GM21619 (cell line): ENCODE results near the gene HS6ST1.
"Not testable (repeated sequence)": the region's sequence is repeated elsewhere in the genome, so short reads cannot be mapped to it uniquely, and the experiment has no call there.

Source experiments
- ATAC-seq: cut with Tn5 transposase; IDR thresholded peaks from one replicate; pipeline ENCODE4 v1.9.1; 2021; ENCODE audit not compliant: unreplicated experiment

HS6ST1 gene

DNA sequence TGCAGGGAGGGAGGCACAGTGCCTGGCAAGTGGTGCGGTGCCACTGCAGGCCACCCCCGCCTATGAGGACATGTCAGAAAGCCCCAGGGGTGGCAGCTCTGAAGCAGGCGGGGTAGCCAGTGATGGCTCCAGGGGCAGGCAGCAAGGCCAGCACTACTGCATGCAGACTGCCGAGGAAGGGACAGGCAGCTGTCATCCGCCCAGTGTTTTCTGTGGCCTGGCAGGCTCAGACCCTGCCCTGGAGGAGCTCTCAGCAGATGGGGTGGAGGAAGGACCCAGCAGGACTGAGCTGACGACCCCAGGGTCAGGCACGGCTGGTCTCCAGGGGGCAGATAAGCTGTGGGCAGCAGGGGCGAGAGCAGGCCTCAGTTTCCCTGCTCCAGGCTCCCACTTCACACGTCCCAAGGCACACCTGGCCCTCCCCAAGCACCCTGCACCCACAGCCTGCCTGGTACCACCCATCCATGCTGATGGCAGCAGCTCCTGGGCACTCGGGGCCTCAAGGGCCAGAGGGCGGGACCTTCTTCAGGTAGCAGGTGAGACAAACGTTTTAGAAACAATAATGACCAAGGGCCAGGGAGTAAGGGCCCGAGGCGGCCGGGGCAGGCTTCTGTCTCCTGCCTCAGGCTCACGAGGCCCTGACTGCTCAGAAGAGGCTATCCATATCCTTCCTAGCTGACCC, 48.5 kb downstream of the HS6ST1 start:
- no peak for ATAC-seq

- ATAC-seq = no peak
These were observed 49.3 kb downstream of the HS6ST1 start for GRCh38 chr2:128269063-128269989.

GRCh38 chr2:128268611-128269010, 50.1 kb downstream of the HS6ST1 start:
- ATAC-seq = not testable (repeated sequence)

- ATAC-seq = not testable (repeated sequence)
These were observed 50.5 kb downstream of the HS6ST1 start for GRCh38 chr2:128268145-128268544.

DNA sequence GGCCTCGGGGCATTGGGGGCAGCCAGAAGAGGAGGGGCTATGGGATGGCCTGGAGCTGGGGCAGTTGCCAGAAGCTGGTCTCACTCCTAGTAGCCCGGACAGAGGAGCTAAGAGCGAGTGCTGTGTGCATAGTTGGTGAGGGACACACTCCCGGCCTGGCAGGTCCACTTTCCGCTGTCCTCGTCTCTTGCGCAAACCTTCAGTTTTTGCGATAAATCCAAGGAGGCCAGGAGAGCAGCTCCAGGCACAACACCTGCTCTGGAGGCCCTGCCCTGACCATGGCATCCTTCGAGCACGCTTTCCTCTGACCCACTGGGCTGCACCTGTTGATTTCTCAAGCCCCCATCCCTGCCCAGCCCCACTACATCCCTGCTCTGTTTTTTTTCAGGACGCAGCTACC, 51.0 kb downstream of the HS6ST1 start:
- ATAC-seq = not testable (repeated sequence)

- not testable (repeated sequence) for ATAC-seq
These were observed 51.5 kb downstream of the HS6ST1 start for GRCh38 chr2:128267197-128267596.

GRCh38 chr2:128266463-128266862, 52.2 kb downstream of the HS6ST1 start:
- not testable (repeated sequence) for ATAC-seq

DNA sequence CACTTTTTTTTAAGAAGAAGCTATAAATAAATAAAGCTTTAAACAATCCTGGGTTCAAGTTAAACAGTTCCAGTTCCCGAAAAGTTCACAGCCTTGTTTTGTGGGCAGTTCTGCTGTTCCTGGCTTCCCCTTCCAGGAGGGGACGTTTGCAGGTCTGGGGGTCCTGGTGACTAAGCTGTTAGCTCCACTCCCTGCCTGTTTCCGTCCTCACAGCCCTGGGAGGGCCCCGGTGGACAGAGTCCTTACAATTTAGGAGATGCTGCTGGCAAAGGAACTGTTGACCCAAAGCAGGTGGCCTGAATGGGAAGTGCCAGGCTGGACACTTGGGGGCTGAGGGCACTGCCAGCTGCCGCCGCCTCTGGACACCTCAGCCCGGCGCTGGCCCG, 53.1 kb downstream of the HS6ST1 start:
- ATAC-seq = not testable (repeated sequence)

DNA sequence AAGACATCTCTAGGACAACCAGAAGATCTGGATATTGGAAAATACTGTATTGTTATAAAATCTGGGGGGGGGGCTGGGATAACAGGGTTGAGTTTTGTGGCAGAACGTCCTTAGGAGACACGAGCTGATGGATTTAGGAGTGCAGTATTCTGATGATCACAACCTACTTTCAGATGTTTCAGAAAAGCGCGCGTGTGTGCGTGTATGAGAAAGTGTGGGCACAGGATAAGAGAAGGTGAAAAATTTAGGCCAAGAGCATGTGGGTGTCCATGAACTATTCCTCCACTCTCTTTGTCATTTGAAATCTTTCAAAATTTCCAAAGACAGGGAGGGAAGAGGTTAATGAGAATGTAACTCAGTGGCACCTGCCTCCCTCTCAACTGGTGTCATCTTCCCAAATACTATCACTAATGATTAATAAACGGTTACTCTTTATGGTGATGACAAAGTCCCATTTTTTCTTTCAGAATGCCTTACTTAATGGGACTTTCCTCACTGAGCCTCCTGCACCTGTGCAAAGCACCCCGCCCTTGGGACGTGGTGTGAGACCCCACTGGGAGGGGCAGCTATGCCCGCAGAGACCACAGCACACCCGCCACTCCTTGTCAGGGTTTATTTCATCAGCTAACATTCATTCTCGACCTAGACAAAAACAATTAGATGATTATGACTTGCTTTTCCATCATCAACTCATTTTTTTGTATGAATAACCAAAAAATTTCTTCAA, 53.6 kb downstream of the HS6ST1 start:
- ATAC-seq = no peak

- no peak for ATAC-seq
These were observed 54.8 kb downstream of the HS6ST1 start for GRCh38 chr2:128263902-128264331.

DNA sequence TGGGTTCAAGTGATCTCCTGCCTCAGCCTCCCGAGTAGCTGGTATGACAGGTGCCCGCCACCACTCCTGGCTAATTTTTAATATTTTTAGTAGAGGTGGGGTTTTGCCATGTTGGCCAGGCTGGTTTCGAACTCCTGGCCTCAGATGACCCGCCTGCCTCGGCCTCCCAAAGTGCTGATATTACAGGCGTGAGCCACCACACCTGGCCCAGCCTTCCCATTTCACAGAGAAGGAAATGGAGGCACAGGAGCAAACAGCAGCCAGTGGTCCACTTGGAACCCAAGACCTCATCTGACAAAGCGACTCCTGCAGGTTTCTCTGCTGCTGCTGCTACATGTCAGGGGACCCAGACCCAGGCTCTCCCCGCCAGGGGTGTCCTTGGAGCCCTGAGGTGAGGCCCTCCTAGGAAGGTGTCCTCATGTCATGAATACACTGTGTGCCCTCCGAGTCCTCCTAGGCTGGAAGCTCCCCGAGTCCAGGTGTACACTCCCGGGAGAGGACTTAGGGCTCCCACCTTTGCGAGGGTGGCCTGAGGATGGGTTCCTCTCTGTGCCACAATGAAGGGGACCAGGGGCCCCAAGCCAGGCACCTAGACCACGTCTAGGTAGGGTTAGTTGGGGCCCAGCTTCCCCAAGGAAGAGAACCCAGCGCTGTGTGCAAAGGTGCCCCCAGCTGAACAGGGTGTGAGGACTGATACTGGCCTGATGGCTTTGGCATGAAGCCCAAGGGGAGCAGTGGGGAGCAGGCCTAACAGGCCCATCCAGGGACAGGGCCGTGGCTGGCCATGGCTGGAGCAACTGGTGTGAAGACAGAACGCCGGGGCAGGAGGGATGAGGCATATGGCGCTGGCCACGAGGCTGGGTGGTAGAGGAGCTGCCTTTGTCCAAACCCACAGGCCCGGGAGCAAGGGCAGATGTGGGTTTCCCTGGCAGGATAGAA, 56.1 kb downstream of the HS6ST1 start:
- ATAC-seq = no peak

DNA sequence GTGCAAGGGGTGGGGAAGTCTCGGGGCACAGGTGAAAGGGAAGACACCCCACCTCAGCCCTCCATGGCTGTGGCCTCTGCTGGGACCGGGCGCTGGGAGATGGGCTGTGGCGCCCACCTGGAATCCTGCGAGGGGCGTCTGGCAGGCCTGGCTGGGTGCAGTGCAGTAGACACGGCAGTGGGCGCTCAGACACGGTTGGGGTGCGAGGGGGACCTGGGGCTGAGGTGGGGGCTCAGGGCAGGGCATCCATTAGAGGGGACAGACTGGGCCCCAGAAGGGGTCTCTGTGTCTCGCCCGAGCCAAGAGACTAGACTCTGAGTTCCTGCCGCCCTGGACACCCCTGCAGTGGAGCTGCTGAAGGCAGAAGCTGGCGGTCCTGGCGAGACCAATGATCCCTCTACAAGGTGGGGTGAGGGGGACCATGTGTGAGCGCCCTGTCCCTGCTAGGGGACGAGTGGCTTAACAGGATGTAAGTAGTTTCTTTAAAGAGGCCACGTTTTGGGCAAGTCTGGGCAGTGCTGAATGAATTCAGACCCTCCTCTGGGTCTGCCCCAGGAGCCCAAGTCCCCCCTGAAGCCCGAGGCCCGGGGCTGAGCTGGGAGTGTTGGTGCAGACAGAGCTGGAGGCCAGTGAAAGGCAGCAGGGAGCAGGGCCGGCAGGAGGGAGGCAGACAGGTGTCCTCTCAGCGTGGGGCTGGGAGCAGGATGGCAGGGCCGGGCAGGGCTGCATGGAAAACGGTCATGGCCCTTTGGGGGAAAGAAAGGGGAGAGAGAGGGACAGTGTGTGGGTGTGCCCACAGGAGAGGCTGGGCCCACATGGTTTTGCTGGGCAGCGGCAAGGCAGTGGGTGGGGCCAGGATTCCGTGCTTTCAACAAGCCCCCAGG, 57.2 kb downstream of the HS6ST1 start:
- no peak for ATAC-seq

DNA sequence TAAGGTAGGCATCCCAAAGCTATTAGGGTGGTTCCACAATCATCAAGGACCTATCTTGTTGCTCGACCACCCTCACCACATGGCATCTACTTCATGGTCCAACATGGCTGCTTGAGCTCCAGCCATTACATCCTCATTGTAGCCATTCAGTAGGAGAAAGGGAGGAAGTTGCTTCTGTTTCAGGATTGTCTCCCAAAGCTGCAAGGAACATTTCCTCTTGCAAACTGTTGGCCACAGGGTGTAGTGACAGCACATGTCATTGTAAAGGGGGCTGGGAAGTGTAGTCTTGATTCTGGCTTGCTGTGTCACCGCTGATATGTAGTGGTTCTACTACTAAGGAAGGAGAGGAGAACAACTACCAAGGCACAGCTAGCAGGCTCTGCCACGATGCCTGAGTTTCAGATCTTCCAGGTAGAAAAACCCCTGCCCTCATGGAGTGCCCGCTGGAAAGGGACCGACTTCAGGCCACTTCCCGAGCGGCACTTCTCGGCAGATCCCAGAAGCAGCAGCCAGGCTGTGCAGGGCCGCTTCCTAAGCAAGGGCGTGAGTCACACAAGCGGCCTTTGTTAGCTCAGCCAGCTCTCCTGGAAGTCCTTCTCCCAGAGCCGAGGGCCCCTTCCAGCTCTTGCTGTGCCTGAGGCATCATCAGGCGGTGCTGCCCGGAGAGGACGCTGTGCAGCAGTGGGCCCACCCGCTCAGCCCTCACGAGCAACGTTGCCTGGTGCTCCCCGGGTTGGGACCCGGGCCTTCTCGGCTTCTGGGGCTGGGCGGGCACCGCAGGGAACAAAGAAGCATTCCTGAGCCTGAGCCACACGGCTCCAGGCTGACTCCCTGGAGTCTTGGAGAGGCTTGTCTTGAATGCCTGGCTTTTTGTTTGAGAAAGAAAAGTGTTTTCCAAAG, 58.2 kb downstream of the HS6ST1 start:
- ATAC-seq = no peak

DNA sequence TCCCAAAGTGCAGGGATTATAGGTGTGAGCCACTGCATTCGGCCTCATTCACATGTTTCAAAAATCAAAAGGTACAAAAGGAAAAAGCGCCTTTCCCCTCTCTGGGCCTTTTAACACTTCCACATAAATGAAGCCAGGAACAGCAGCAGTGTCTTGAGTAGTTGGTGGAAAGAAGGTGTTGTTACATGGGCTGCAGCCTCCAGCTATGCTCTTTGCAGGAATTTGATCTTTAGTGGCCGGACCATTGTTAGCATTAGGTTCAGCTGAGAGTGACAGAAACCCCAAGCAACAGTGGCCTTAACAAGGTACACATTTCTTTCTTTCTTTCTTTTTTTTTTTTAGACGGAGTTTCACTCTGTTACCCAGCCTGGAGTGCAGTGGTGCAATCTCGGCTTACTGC, 59.1 kb downstream of the HS6ST1 start:
- ATAC-seq = no peak

DNA sequence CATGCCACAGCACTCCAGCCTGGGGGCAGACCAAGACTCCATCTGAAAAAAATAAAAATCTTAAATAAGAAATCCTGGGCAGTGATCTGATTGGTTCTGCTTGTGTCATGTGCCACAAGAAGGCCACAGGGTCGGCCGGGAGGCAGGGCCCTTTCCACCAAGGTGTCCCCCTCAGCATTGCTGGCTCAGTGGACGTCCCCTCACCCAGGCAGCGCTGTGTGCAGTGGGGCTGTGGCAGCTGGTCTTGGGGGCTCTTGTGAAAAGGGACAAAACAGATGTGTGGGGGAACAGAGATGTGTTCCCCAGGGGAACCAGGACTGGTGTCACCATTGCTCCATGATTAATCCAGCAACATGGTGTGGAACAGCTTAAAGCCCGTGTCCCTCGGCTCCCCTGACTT, 60.5 kb downstream of the HS6ST1 start:
- no peak for ATAC-seq

GRCh38 chr2:128252501-128252900, 66.2 kb downstream of the HS6ST1 start:
- ATAC-seq = no peak

- not testable (repeated sequence) for ATAC-seq
These were observed 66.6 kb downstream of the HS6ST1 start for GRCh38 chr2:128252086-128252485.
